Panc1 (cell line): ENCODE data around the gene NOTCH1. TPM values are rescaled to one million over a fixed set of nuclear protein-coding genes. Genes with fewer than 3 reads are reported as not detected.

Experiments used
- ATAC-seq: fragments of 200-7000 bp; cut with Tn5 transposase; 2 replicates; pipeline ENCODE4 v1.9.1; 2020; ENCODE audit warnings: mild to moderate bottlenecking, moderate library complexity
- BruUV-seq: library from RNA; stranded (reverse); fragments of 400-500 nt; replicated peaks from 2 replicates; lab custom pipeline; 2021; lab: Mats Ljungman, UMichigan
- CTCF ChIA-PET: fragments of 300-600 bp; sonication (Branson Sonifier 250); formaldehyde crosslinking; loops from one replicate; lab custom pipeline; 2022; ENCODE audit warnings: antibody characterized with exemption; lab: Charles Lee
- POLR2A ChIA-PET: fragments of 300-600 bp; sonication (Branson Sonifier 250); formaldehyde crosslinking; loops from one replicate; lab custom pipeline; 2022; ENCODE audit warnings: antibody characterized with exemption; lab: Charles Lee
- DNase-seq: peaks from one replicate; pipeline ENCODE4 v3.0.0-alpha.2; 2010; ENCODE audit warnings: low read depth, low spot score
- H3K27ac ChIP-seq: 2 replicates; pipeline ENCODE4 v1.5.1; 2011; ENCODE audit warnings: mild to moderate bottlenecking, low read length, inconsistent platforms
- H3K27me3 ChIP-seq: fragments of 200-500 bp; sonication (Bioruptor generic); 2 replicates; pipeline ENCODE4 v1.6.0; 2014; ENCODE audit warnings: low read length, inconsistent platforms; ENCODE audit not compliant: control insufficient read depth, insufficient read depth
- H3K36me3 ChIP-seq: fragments of 200-500 bp; sonication (Bioruptor generic); 2 replicates; pipeline ENCODE4 v1.5.1; 2014; ENCODE audit warnings: inconsistent platforms, mild to moderate bottlenecking, low read length, moderate library complexity; ENCODE audit not compliant: control insufficient read depth, insufficient read depth
- H3K4me1 ChIP-seq: 2 replicates; pipeline ENCODE4 v1.5.1; 2011; ENCODE audit warnings: inconsistent platforms, mild to moderate bottlenecking, low read length, moderate library complexity; ENCODE audit not compliant: control insufficient read depth, insufficient read depth
- H3K4me3 ChIP-seq, 2 experiments: 2 replicates each; pipeline ENCODE4 v1.5.1; 2011 to 2012; ENCODE audit warnings: low read depth in 2 of 2, low read length in 2 of 2, mild to moderate bottlenecking in 2 of 2, inconsistent platforms in 1 of 2, moderate library complexity in 1 of 2
- H3K9me3 ChIP-seq: fragments of 200-500 bp; sonication (Bioruptor generic); 2 replicates; pipeline ENCODE4 v1.5.1; 2014; ENCODE audit warnings: low read depth, mild to moderate bottlenecking, inconsistent platforms, low read length, moderate library complexity; ENCODE audit not compliant: control insufficient read depth, insufficient read depth
- POLR2AphosphoS5 ChIP-seq: IDR thresholded peaks from 2 replicates; pipeline ENCODE4 v1.6.1; 2012; ENCODE audit warnings: mild to moderate bottlenecking, low read depth, low read length, moderate library complexity
- REST ChIP-seq, 2 experiments: IDR thresholded peaks; 2 replicates each; pipeline ENCODE4 v1.6.1; 2011 to 2012; ENCODE audit warnings: low read depth in 2 of 2, control low read depth in 1 of 2, low read length in 1 of 2, mild to moderate bottlenecking in 1 of 2, moderate library complexity in 1 of 2; ENCODE audit not compliant: insufficient read depth in 1 of 2
- SIN3A ChIP-seq: IDR thresholded peaks from 2 replicates; pipeline ENCODE4 v1.6.1; 2012; ENCODE audit warnings: low read depth, mild to moderate bottlenecking, low read length, moderate library complexity, borderline replicate concordance; ENCODE audit not compliant: insufficient read depth
- TCF7L2 ChIP-seq: IDR thresholded peaks from 2 replicates; pipeline ENCODE4 v1.6.1; 2011; ENCODE audit warnings: mild to moderate bottlenecking, low read depth, low read length, inconsistent platforms
- in situ Hi-C: cut with HindIII; loops from 2 replicates; pipeline ENCODE4 v1.10.0; 2016; ENCODE audit warnings: low sequenced_read_pairs, low pct_unique_long_range_greater_than_20kb
- intact Hi-C: fragments of 100-400 bp; cut with micrococcal nuclease; formaldehyde crosslinking; loops from one replicate; pipeline ENCODE4 v1.10.0; 2022; ENCODE audit not compliant: unreplicated experiment
- total RNA-seq: library from RNA; stranded (reverse); gene quantifications from one replicate; pipeline ENCODE4 v1.2.1, GENCODE V29; 2021; ENCODE audit not compliant: unreplicated experiment
- TF ChIP-seq, protein P1 (sequence below): fragments of 450-650 bp; IDR thresholded peaks from 2 replicates; pipeline ENCODE4 v1.5.1; 2017; ENCODE audit warnings: mild to moderate bottlenecking

NOTCH1 gene
- total RNA-seq, 1 experiment from 2014 or later = 13.4 TPM

DNA sequence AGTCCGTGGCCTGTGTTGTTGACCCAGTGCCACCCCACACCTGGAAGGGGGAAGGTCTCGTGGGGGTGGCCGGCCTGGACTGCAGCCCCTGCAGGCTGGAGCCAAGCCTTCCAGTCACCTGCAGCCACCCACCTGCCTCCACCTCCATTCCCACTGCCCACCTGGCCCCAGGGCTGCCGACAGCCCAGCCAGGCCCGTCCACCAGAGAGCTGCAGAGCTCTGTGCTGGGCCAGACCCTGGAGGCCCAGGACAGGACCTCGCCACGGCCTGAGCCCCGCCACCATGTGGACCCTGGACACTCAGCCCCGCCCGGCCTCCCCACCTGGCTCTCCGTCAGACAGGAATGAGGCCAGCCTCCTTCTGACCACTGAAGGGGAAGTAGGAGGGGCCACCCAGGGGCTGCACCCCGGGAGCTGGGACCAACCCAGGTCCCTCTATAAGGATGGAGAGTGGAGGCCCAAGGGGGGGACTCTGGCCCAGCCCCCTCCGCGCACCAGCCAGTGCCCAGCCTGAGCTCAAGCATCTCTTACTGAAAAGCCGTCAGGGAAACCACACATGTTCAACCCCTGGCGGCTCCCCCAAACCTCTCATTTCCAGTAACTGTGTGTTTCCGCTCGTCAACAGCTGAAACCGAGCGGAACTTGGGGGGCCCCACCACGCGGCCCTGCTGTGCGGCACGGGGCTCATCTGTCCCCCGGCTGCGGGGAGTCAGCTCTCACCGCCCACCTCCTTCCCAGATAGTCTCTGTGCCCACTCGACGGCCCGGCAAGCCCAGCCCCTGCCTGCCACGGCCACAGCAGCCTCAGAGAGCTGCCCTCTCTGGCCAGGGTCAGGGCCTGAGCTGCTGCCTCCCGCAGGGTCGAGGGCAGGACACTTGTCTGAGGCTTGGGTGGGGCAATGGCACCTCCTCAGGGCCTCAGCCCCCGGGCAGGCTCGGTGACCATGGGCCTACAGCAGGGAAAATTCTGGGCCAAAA lies 12.8 kb downstream of the NOTCH1 start:
- no TSS peak for BruUV-seq
- Histone ChIP-seq H3K27me3 (no peaks in the 10 kb centered on the region), H3K9me3 (no peaks in the 10 kb centered on the region), H3K36me3 (no peaks in the 10 kb centered on the region), H3K4me3 (no peak overlapping the region), H3K27ac (no peak overlapping the region), H3K4me1 (peaks cover 20% of the 10 kb centered on the region)
- no peak for DNase-seq
- intact Hi-C loops = no loop called here
- no peak for ATAC-seq
- ChIA-PET CTCF (interaction anchor here (0.6 kb wide), 1 partner anchor 25 kb away, joined by 8 read pairs; no protein-coding TSS in a partner anchor), POLR2A (no interaction called here)
- TF ChIP-seq, protein P1, sequence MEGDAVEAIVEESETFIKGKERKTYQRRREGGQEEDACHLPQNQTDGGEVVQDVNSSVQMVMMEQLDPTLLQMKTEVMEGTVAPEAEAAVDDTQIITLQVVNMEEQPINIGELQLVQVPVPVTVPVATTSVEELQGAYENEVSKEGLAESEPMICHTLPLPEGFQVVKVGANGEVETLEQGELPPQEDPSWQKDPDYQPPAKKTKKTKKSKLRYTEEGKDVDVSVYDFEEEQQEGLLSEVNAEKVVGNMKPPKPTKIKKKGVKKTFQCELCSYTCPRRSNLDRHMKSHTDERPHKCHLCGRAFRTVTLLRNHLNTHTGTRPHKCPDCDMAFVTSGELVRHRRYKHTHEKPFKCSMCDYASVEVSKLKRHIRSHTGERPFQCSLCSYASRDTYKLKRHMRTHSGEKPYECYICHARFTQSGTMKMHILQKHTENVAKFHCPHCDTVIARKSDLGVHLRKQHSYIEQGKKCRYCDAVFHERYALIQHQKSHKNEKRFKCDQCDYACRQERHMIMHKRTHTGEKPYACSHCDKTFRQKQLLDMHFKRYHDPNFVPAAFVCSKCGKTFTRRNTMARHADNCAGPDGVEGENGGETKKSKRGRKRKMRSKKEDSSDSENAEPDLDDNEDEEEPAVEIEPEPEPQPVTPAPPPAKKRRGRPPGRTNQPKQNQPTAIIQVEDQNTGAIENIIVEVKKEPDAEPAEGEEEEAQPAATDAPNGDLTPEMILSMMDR = no peak
- TF ChIP-seq POLR2AphosphoS5 = no peak
- no peak for TF ChIP-seq TCF7L2
- no peak for TF ChIP-seq SIN3A
- TF ChIP-seq REST (IDR thresholded peaks at IDR 0.05; ENCODE audit: insufficient read depth in 1 of 2, low read depth in 2 of 2, low read length in 1 of 2) = no peak
- in situ Hi-C loops = no loop called here

DNA sequence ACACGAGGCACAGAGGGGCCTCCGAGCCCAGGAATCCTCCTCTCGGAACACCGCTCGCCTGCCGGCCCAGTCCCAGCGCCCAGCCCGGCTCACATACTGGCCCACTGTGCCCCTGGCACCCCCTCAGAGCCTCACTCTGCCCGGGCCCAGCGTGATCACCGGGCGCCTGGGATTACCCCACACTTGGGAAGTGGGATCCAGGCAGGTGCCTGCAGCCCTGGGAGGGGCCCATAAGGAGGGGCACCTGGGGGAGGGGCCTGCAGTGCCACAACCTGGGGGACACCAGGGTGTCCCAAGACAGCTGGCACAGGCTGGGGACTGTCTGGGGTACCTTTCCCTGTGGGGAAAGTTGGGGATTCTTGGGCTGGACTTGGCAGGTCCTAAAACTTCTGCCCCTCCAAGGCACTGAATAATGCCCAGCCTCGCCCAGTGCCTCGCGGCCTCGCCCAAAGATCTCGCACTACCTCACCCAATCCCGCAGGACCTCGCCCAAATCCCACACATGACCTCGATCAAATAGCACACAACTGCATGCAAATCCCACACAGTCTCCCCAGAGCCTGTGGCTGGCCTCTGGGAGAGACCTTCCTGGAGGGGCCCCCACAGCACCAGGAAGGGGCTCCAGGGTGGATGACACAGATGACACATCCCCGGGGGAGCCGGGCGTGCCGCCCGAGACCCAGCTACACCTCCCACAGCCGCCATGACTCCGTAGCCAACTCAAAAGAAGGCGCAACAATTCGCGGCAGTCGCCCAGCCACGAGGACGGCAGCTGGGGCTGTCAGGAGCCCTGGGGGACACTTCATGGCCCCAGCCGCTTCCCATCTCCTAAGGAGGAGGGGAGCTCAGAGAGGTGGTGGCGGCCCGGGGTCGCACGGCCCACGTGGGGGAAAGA lies 13.7 kb downstream of the NOTCH1 start:
- Histone ChIP-seq H3K27me3 (no peaks in the 10 kb centered on the region), H3K27ac (no peak overlapping the region), H3K4me1 (peaks cover 29% of the 10 kb centered on the region), H3K9me3 (no peaks in the 10 kb centered on the region), H3K36me3 (no peaks in the 10 kb centered on the region), H3K4me3 (no peak overlapping the region)
- TF ChIP-seq SIN3A (no peak), REST (IDR thresholded peaks at IDR 0.05; ENCODE audit: insufficient read depth in 1 of 2, low read depth in 2 of 2, low read length in 1 of 2) (no peak), TCF7L2 (no peak), POLR2AphosphoS5 (no peak)
- TF ChIP-seq, protein P1 = no peak
- ATAC-seq (no peak), DNase-seq (no peak)
- in situ Hi-C loops = no loop called here
- no TSS peak for BruUV-seq
- intact Hi-C loops = no loop called here
- ChIA-PET CTCF (no interaction called here), POLR2A (no interaction called here)
